Glomerular endothelial cell (primary cell): ENCODE results near the gene LAMP1. TPM values are rescaled to one million over a fixed set of nuclear protein-coding genes. Genes with fewer than 3 reads are reported as not detected.

Source experiments
- total RNA-seq: library from RNA; depleted of rRNA; stranded (reverse); fragments of >200 nt; gene quantifications from 2 replicates; pipeline ENCODE4 v1.2.3, GENCODE V29; 2015

The LAMP1 gene
- total RNA-seq, 1 donor from 2014 or later: 470 TPM

Other genes starting within 250 kb of the LAMP1 start
- not detected in 2 replicates for gene F7, start 191.4 kb upstream of the LAMP1 start, total RNA-seq
- gene F10, start 174.4 kb upstream of the LAMP1 start, total RNA-seq: not detected in 2 replicates
- gene PROZ, start 138.6 kb upstream of the LAMP1 start, total RNA-seq: not detected in 2 replicates
- 35.0 and 40.1 TPM in 2 replicates for gene PCID2, start 88.6 kb upstream of the LAMP1 start, total RNA-seq
- 108 and 109 TPM in 2 replicates for gene CUL4A, start 87.6 kb upstream of the LAMP1 start, total RNA-seq
- gene GRTP1, start 66.9 kb downstream of the LAMP1 start, total RNA-seq: not detected in 2 replicates
- 1.1 and 1.3 TPM in 2 replicates for gene ADPRHL1, start 156.2 kb downstream of the LAMP1 start, total RNA-seq
- 4.4 and 15.1 TPM in 2 replicates for gene DCUN1D2, start 193.5 kb downstream of the LAMP1 start, total RNA-seq